Measurements from ENCODE around the gene GSTO1. TPM values are rescaled to one million over a fixed set of nuclear protein-coding genes. Genes with fewer than 3 reads are reported as not detected.

The GSTO1 gene
- total and polyA plus RNA-seq, 4 donors: 137 to 349 (median 211) TPM

DNA sequence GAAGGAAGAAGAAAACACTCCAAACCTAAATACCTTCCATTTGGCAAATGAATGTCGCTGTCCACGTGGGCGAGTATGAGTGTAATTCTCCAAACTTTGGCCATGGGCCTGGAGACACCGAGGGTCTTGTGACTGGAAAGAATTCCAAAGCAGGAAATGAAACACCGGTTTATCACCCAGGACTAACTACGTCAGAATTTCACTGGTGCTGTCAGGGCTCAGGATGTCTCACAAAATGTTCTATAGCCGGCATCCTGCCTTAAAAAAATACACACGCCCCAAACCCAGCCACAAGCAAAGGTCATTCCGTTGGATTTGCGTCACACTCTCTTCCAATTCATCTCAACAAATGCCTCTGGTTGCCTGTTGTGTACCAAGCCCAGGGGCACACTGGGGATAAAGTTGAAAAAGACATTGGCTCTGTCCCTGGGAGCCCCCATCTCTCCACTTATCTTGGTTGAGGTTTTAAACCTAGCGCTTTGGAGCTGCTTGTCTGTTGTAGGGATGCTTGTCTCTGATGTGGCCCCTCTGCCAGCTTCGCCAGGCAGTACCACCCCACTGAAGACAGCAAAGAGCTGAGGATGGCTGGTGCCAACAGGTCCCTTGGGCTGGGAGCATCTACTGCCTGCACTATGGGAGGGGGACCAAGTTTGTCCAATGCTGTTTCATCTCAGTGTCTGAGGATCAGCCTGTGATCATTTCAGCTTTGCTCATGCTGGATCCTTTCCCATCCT, 45.5 kb downstream of the GSTO1 start:
- Histone ChIP-seq H3K4me1 (ENCODE audit: control insufficient read depth in 4 of 4, insufficient read depth in 4 of 4, low read length in 3 of 4) (peaks cover 0 to 6% (median 3%) of the 10 kb centered on the region in 4 donors), H3K36me3 (ENCODE audit: control insufficient read depth in 4 of 4, insufficient read depth in 3 of 4, low read depth in 1 of 4, low read length in 3 of 4) (no peaks in the 10 kb centered on the region), H3K9me3 (ENCODE audit: control insufficient read depth in 4 of 4, low read length in 3 of 4) (no peaks in the 10 kb centered on the region), H3K9ac (ENCODE audit: low read depth in 1 of 2, low read length in 2 of 2) (no peak overlapping the region), H3K27ac (ENCODE audit: low read depth in 1 of 2, low read length in 2 of 2) (peak overlapping the region; percentile 70 to 87), H3K27me3 (ENCODE audit: control insufficient read depth in 4 of 4, insufficient read depth in 4 of 4, low read length in 3 of 4) (no peaks in the 10 kb centered on the region), H3K4me3 (ENCODE audit: low read depth in 1 of 3, low read length in 3 of 3) (no peak overlapping the region)
- TF ChIP-seq NR2F2 (IDR thresholded peaks at IDR 0.05) (peak; percentile 87), SP1 (IDR thresholded peaks at IDR 0.05) (peak; percentile 75), RXRA (IDR thresholded peaks at IDR 0.05) (peak; percentile 63 to 68)
- TF ChIP-seq, protein P1, sequence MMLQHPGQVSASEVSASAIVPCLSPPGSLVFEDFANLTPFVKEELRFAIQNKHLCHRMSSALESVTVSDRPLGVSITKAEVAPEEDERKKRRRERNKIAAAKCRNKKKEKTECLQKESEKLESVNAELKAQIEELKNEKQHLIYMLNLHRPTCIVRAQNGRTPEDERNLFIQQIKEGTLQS (IDR thresholded peaks at IDR 0.05): no peak
- 72% methylated on average over 12 of the region's 12 CpGs for WGBS
- DNase-seq (ENCODE audit: low spot score): no peak

DNA sequence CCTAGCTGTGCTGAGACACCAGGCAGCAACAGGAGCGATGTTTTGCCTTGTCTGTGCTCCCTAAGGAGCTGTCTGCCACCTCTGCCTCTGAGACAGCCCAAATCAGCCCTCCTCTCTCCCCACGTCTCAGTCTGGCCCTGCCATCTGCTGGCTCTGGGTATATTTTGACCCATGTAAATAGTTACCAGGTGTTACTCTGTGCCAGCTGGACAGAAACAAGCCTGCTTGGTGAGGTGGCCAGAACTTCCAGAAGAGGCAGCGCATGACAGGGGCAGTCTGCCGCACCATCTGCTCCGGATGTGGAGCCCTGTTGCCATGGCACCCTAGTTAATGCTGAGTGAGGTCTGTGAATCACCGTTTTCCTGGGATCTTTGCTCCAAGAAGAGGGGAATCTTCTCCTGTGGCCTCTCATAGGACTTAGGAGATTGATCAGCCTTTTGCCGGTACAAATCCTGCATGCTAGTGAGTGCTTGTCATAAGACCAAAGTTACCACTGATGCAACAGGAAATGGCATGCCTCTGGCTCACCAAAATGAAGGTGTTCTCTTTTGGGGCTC, 46.1 kb downstream of the GSTO1 start:
- H3K4me1 ChIP-seq (ENCODE audit: control insufficient read depth in 4 of 4, insufficient read depth in 4 of 4, low read length in 3 of 4): peaks cover 0 to 10% (median 4%) of the 10 kb centered on the region in 4 donors
- H3K4me3 ChIP-seq (ENCODE audit: low read depth in 1 of 3, low read length in 3 of 3): no peak overlapping the region
- H3K9ac ChIP-seq (ENCODE audit: low read depth in 1 of 2, low read length in 2 of 2): no peak overlapping the region
- 43% methylated on average over 7 of the region's 7 CpGs for WGBS
- no peak for DNase-seq (ENCODE audit: low spot score)
- H3K36me3 ChIP-seq (ENCODE audit: control insufficient read depth in 4 of 4, insufficient read depth in 3 of 4, low read depth in 1 of 4, low read length in 3 of 4): no peaks in the 10 kb centered on the region
- H3K27ac ChIP-seq (ENCODE audit: low read depth in 1 of 2, low read length in 2 of 2): peak overlapping the region; percentile 29 to 87
- H3K27me3 ChIP-seq (ENCODE audit: control insufficient read depth in 4 of 4, insufficient read depth in 4 of 4, low read length in 3 of 4): no peaks in the 10 kb centered on the region
- no peaks in the 10 kb centered on the region for H3K9me3 ChIP-seq (ENCODE audit: control insufficient read depth in 4 of 4, low read length in 3 of 4)
- TF ChIP-seq, protein P2, sequence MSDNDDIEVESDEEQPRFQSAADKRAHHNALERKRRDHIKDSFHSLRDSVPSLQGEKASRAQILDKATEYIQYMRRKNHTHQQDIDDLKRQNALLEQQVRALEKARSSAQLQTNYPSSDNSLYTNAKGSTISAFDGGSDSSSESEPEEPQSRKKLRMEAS (IDR thresholded peaks at IDR 0.05): no peak
- TF ChIP-seq RAD21 (IDR thresholded peaks at IDR 0.05): peak; percentile 19 to 37

DNA sequence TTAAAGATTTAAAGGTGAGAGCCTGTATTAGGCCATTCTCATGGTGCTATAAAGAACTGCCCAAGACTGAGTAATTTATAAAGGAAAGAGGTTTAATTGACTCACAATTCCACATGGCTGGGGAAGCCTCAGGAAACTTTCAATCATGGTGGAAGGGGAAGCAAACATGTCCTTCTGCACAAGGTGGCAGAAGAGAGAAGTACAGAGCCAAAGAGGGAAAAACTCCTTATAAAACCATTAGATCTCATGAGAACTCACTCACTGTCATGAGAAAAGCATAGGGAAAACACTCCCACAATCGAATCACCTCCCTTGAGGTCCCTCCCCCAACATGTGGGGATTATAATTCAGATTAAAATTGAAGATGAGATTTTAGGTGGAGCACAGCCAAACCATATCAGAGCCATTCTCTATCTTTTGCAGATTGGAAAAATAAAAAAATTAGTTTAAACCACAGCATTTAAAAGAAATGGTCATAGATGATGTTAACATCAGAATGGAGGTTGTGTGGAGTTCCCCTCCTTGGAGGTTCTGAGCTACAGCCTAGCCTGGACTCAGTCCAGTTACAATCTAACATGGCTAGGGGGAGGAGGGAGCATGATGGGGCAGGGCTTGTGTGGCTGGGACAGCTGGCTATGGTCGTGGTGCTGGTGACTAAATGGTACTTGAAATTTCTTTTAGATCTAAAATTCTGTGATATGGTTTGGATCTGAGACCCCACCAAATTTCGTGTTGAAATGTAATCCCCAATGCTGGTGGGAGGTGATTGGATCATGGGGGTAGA, 47.4 kb downstream of the GSTO1 start:
- Histone ChIP-seq H3K4me1 (ENCODE audit: control insufficient read depth in 4 of 4, insufficient read depth in 4 of 4, low read length in 3 of 4) (peaks cover 0 to 12% (median 4%) of the 10 kb centered on the region in 4 donors), H3K27ac (ENCODE audit: low read depth in 1 of 2, low read length in 2 of 2) (no peak overlapping the region), H3K4me3 (ENCODE audit: low read depth in 1 of 3, low read length in 3 of 3) (no peak overlapping the region), H3K27me3 (ENCODE audit: control insufficient read depth in 4 of 4, insufficient read depth in 4 of 4, low read length in 3 of 4) (no peaks in the 10 kb centered on the region), H3K9me3 (ENCODE audit: control insufficient read depth in 4 of 4, low read length in 3 of 4) (no peaks in the 10 kb centered on the region), H3K9ac (ENCODE audit: low read depth in 1 of 2, low read length in 2 of 2) (no peak overlapping the region), H3K36me3 (ENCODE audit: control insufficient read depth in 4 of 4, insufficient read depth in 3 of 4, low read depth in 1 of 4, low read length in 3 of 4) (no peaks in the 10 kb centered on the region)
- no peak for DNase-seq (ENCODE audit: low spot score)
- 82% methylated on average over 3 of the region's 3 CpGs for WGBS
- TF ChIP-seq HNF4G (IDR thresholded peaks at IDR 0.05) (no peak), YY1 (IDR thresholded peaks at IDR 0.05) (no peak), EGR1 (IDR thresholded peaks at IDR 0.05; ENCODE audit: low read depth in 2 of 2) (no peak), TAF1 (conservative IDR thresholded peaks at IDR 0.05) (no peak), NR2F2 (IDR thresholded peaks at IDR 0.05) (no peak), FOXA2 (IDR thresholded peaks at IDR 0.05) (no peak), GABPA (IDR thresholded peaks at IDR 0.05 in 1 of 2, conservative IDR thresholded peaks at IDR 0.05 in 1 of 2) (no peak), RAD21 (IDR thresholded peaks at IDR 0.05) (no peak), SP1 (IDR thresholded peaks at IDR 0.05) (no peak), HNF4A (conservative IDR thresholded peaks at IDR 0.05) (no peak)
- TF ChIP-seq, protein P2 (IDR thresholded peaks at IDR 0.05): no peak
- TF ChIP-seq, protein P3, sequence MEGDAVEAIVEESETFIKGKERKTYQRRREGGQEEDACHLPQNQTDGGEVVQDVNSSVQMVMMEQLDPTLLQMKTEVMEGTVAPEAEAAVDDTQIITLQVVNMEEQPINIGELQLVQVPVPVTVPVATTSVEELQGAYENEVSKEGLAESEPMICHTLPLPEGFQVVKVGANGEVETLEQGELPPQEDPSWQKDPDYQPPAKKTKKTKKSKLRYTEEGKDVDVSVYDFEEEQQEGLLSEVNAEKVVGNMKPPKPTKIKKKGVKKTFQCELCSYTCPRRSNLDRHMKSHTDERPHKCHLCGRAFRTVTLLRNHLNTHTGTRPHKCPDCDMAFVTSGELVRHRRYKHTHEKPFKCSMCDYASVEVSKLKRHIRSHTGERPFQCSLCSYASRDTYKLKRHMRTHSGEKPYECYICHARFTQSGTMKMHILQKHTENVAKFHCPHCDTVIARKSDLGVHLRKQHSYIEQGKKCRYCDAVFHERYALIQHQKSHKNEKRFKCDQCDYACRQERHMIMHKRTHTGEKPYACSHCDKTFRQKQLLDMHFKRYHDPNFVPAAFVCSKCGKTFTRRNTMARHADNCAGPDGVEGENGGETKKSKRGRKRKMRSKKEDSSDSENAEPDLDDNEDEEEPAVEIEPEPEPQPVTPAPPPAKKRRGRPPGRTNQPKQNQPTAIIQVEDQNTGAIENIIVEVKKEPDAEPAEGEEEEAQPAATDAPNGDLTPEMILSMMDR (IDR thresholded peaks at IDR 0.05; ENCODE audit: low read depth, low read length, missing input control): no peak
- TF ChIP-seq, protein P1 (IDR thresholded peaks at IDR 0.05): no peak
- TF ChIP-seq, protein P4, sequence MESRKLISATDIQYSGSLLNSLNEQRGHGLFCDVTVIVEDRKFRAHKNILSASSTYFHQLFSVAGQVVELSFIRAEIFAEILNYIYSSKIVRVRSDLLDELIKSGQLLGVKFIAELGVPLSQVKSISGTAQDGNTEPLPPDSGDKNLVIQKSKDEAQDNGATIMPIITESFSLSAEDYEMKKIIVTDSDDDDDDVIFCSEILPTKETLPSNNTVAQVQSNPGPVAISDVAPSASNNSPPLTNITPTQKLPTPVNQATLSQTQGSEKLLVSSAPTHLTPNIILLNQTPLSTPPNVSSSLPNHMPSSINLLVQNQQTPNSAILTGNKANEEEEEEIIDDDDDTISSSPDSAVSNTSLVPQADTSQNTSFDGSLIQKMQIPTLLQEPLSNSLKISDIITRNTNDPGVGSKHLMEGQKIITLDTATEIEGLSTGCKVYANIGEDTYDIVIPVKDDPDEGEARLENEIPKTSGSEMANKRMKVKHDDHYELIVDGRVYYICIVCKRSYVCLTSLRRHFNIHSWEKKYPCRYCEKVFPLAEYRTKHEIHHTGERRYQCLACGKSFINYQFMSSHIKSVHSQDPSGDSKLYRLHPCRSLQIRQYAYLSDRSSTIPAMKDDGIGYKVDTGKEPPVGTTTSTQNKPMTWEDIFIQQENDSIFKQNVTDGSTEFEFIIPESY (IDR thresholded peaks at IDR 0.05): no peak
- TF ChIP-seq, protein P5, sequence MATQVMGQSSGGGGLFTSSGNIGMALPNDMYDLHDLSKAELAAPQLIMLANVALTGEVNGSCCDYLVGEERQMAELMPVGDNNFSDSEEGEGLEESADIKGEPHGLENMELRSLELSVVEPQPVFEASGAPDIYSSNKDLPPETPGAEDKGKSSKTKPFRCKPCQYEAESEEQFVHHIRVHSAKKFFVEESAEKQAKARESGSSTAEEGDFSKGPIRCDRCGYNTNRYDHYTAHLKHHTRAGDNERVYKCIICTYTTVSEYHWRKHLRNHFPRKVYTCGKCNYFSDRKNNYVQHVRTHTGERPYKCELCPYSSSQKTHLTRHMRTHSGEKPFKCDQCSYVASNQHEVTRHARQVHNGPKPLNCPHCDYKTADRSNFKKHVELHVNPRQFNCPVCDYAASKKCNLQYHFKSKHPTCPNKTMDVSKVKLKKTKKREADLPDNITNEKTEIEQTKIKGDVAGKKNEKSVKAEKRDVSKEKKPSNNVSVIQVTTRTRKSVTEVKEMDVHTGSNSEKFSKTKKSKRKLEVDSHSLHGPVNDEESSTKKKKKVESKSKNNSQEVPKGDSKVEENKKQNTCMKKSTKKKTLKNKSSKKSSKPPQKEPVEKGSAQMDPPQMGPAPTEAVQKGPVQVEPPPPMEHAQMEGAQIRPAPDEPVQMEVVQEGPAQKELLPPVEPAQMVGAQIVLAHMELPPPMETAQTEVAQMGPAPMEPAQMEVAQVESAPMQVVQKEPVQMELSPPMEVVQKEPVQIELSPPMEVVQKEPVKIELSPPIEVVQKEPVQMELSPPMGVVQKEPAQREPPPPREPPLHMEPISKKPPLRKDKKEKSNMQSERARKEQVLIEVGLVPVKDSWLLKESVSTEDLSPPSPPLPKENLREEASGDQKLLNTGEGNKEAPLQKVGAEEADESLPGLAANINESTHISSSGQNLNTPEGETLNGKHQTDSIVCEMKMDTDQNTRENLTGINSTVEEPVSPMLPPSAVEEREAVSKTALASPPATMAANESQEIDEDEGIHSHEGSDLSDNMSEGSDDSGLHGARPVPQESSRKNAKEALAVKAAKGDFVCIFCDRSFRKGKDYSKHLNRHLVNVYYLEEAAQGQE (IDR thresholded peaks at IDR 0.05): no peak
